PC-9 (cell line): Measurements from ENCODE around the gene ICA1.

ENCODE experiments used
- CTCF ChIP-seq: fragments of 200-600 bp; sonication (generic); conservative IDR thresholded peaks from 2 replicates; pipeline ENCODE4 v1.6.1; 2017; ENCODE audit warnings: mixed run types, antibody characterized with exemption, mild to moderate bottlenecking, moderate library complexity
- EZH2 ChIP-seq: fragments of 200-600 bp; sonication (generic); IDR thresholded peaks from 2 replicates; pipeline ENCODE4 v1.8.0; 2017; ENCODE audit warnings: antibody characterized with exemption, low read depth

GRCh38 chr7:8111282-8111960 lies 150.5 kb downstream of the ICA1 start:
- no peak for TF ChIP-seq CTCF
- no peak for TF ChIP-seq EZH2
